ENCODE data around the gene RPS17. TPM values are rescaled to one million over a fixed set of nuclear protein-coding genes. Genes with fewer than 3 reads are reported as not detected.
A peak's percentile ranks its signal among the peaks of the same experiment; 100 is the strongest.
"Not testable (repeated sequence)": the region's sequence is repeated elsewhere in the genome, so short reads cannot be mapped to it uniquely, and the experiment has no call there.

Gene RPS17
- total RNA-seq, 1 experiment from 2014 or later: 2,707 TPM

- H3K9me3 Mint-ChIP-seq (ENCODE audit: unreplicated experiment); BruUV-seq (replicated peaks); H3K27me3 Mint-ChIP-seq (ENCODE audit: insufficient read depth, unreplicated experiment); CTCF ChIA-PET; H3K4me1 Mint-ChIP-seq (ENCODE audit: insufficient read depth, unreplicated experiment); DNase-seq (ENCODE audit: unreplicated experiment); H3K36me3 Mint-ChIP-seq (ENCODE audit: insufficient read depth, unreplicated experiment); POLR2A ChIA-PET; H3K27ac Mint-ChIP-seq (ENCODE audit: low read depth, unreplicated experiment); H3K4me3 Mint-ChIP-seq (ENCODE audit: unreplicated experiment); intact Hi-C loops (cut with micrococcal nuclease): not testable (repeated sequence)
- TF ChIP-seq CTCF (IDR thresholded peaks at IDR 0.05; ENCODE audit: unreplicated experiment): peak; percentile 20
Measured at GRCh38 chr15:82502700-82503339, 37.4 kb downstream of the RPS17 start.

- POLR2A ChIA-PET; H3K27me3 Mint-ChIP-seq (ENCODE audit: insufficient read depth, unreplicated experiment); H3K4me1 Mint-ChIP-seq (ENCODE audit: insufficient read depth, unreplicated experiment); H3K36me3 Mint-ChIP-seq (ENCODE audit: insufficient read depth, unreplicated experiment); H3K9me3 Mint-ChIP-seq (ENCODE audit: unreplicated experiment); DNase-seq (ENCODE audit: unreplicated experiment); H3K27ac Mint-ChIP-seq (ENCODE audit: low read depth, unreplicated experiment); H3K4me3 Mint-ChIP-seq (ENCODE audit: unreplicated experiment); BruUV-seq (replicated peaks); intact Hi-C loops (cut with micrococcal nuclease); CTCF ChIA-PET: not testable (repeated sequence)
Measured at GRCh38 chr15:82500772-82501171, 39.5 kb downstream of the RPS17 start.

- H3K27ac Mint-ChIP-seq (ENCODE audit: low read depth, unreplicated experiment); H3K4me3 Mint-ChIP-seq (ENCODE audit: unreplicated experiment); H3K27me3 Mint-ChIP-seq (ENCODE audit: insufficient read depth, unreplicated experiment); intact Hi-C loops (cut with micrococcal nuclease); BruUV-seq (replicated peaks); DNase-seq (ENCODE audit: unreplicated experiment); H3K9me3 Mint-ChIP-seq (ENCODE audit: unreplicated experiment); H3K36me3 Mint-ChIP-seq (ENCODE audit: insufficient read depth, unreplicated experiment); H3K4me1 Mint-ChIP-seq (ENCODE audit: insufficient read depth, unreplicated experiment): not testable (repeated sequence)
- CTCF ChIA-PET: interaction anchor here (0.6 kb wide), 1 partner anchor 516 kb away, joined by 3 read pairs; no protein-coding TSS in a partner anchor
- POLR2A ChIA-PET: interaction anchor here (0.6 kb wide), 1 partner anchor 118 kb away, joined by 3 read pairs; no protein-coding TSS in a partner anchor
Measured at GRCh38 chr15:82497978-82498377, 42.3 kb downstream of the RPS17 start.

DNA sequence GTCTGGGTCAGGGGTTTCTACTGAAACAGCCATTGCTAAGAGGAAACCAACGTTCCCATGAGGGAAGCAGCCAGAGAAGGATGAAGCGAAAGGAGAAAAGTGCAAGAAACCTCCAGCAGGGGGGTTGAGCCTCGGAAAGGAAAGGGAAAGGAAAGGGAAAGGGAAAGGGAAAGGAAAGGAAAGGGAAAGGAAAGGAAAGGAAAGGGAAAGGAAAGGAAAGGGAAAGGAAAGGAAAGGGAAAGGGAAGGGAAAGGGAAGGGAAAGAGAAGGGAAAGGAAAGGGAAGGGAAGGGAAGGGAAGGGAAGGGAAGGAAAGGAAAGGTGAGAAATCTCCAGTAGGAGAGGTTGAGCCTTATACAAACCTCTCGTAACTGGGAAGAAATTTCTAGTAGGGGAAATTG is 52.0 kb downstream of the RPS17 start:
- H3K36me3 Mint-ChIP-seq (ENCODE audit: insufficient read depth, unreplicated experiment); POLR2A ChIA-PET; CTCF ChIA-PET; BruUV-seq (replicated peaks); intact Hi-C loops (cut with micrococcal nuclease); H3K27ac Mint-ChIP-seq (ENCODE audit: low read depth, unreplicated experiment); DNase-seq (ENCODE audit: unreplicated experiment); H3K27me3 Mint-ChIP-seq (ENCODE audit: insufficient read depth, unreplicated experiment); H3K4me3 Mint-ChIP-seq (ENCODE audit: unreplicated experiment); H3K4me1 Mint-ChIP-seq (ENCODE audit: insufficient read depth, unreplicated experiment); H3K9me3 Mint-ChIP-seq (ENCODE audit: unreplicated experiment): not testable (repeated sequence)

- intact Hi-C loops (cut with micrococcal nuclease); BruUV-seq (replicated peaks); H3K4me1 Mint-ChIP-seq (ENCODE audit: insufficient read depth, unreplicated experiment); H3K4me3 Mint-ChIP-seq (ENCODE audit: unreplicated experiment); H3K27ac Mint-ChIP-seq (ENCODE audit: low read depth, unreplicated experiment); DNase-seq (ENCODE audit: unreplicated experiment); POLR2A ChIA-PET; H3K27me3 Mint-ChIP-seq (ENCODE audit: insufficient read depth, unreplicated experiment); H3K9me3 Mint-ChIP-seq (ENCODE audit: unreplicated experiment); H3K36me3 Mint-ChIP-seq (ENCODE audit: insufficient read depth, unreplicated experiment): not testable (repeated sequence)
- CTCF ChIA-PET: interaction anchor here (0.7 kb wide), 1 partner anchor 114 kb away, joined by 3 read pairs; no protein-coding TSS in a partner anchor
Measured at GRCh38 chr15:82487045-82487444, 53.2 kb downstream of the RPS17 start.

Other genes starting within 250 kb of the RPS17 start
- gene GOLGA6L10, start 191.0 kb downstream of the RPS17 start, total RNA-seq (2022): 1.9 and 2.6 TPM in 2 replicates
- 4.1 and 5.3 TPM in 2 replicates for gene GOLGA6L9, start 110.6 kb downstream of the RPS17 start, total RNA-seq (2022)
- not detected in 2 replicates for gene CPEB1, start 106.9 kb upstream of the RPS17 start, total RNA-seq (2022)
- gene AP3B2, start 169.4 kb upstream of the RPS17 start, total RNA-seq (2022): 6.1 and 7.5 TPM in 2 replicates

Data from MCF 10A (cell line).